HG03175 (cell line): Measurements from ENCODE around the gene TMEM8B.
"Not testable (repeated sequence)": the region's sequence is repeated elsewhere in the genome, so short reads cannot be mapped to it uniquely, and the experiment has no call there.

ENCODE experiments used
- ATAC-seq: cut with Tn5 transposase; IDR thresholded peaks from one replicate; pipeline ENCODE4 v1.9.1; 2021; ENCODE audit warnings: mild to moderate bottlenecking, moderate library complexity; ENCODE audit not compliant: unreplicated experiment

Gene TMEM8B

DNA sequence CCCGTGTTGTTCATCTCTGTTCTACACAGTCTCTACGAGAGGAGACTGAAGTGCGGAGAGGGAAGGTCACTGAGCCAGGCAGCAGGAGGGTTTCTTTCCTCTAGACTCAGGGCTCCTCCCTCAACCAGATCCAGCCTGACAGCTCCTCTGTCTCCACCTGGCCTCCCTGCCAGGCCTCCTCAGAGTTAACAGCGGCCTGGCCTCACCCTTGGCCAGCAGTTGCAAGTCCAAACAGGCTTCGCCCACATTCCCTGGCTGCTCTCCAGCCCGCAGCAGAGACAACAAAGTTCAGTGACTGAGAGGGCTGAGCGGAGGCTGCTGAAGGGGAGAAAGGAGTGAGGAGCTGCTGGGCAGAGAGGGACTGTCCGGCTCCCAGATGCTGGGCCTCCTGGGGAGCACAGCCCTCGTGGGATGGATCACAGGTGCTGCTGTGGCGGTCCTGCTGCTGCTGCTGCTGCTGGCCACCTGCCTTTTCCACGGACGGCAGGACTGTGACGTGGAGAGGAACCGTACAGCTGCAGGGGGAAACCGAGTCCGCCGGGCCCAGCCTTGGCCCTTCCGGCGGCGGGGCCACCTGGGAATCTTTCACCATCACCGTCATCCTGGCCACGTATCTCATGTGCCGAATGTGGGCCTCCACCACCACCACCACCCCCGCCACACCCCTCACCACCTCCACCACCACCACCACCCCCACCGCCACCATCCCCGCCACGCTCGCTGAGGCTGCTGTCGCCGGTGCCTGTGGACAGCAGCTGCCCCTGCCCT, 77.1 kb downstream of the TMEM8B start, which contains the start of gene HRCT1:
TSS of gene HRCT1 (plus strand) at position 291 of the 768 bp plus-strand sequence. CDS start at position 377, 86 bp downstream.
- no peak for ATAC-seq

DNA sequence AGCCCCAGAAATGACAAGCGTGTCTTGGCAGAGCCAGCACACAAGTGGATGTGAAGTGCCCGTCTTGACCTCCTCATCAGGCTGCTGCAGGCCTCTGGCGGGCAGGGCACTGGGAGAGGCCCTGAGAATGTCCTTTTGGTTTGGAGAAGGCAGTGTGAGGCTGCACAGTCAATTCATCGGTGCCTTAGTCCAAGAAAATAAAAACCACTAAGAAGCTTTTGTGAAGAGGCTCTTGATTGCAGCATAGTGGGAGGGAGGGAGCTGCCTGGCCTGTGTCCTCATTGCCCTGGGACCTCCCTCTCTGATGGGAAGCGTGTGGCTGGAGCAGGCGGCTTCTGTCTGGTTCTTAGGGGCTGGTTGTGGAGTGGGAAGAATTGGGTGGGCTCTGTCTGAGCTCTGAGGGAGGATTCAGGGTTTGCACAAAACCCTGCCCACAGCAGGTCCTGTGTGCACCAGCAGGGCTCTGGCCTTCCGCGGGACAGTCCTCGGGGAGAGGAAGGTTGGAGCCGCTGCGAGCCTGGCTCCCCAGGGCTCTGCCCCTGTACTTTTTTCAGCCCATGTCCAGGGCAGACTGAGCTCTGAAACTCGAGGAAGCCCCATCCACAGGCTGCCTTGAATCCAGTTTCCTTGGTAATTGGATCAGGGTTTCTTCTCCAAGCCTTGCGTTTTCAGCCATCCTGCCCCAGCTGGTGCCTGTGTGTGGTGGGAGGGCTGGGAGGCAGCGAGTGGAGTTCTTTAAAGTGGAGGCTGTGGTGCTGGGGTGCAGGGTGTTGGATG, 78.1 kb downstream of the TMEM8B start:
- no peak for ATAC-seq

DNA sequence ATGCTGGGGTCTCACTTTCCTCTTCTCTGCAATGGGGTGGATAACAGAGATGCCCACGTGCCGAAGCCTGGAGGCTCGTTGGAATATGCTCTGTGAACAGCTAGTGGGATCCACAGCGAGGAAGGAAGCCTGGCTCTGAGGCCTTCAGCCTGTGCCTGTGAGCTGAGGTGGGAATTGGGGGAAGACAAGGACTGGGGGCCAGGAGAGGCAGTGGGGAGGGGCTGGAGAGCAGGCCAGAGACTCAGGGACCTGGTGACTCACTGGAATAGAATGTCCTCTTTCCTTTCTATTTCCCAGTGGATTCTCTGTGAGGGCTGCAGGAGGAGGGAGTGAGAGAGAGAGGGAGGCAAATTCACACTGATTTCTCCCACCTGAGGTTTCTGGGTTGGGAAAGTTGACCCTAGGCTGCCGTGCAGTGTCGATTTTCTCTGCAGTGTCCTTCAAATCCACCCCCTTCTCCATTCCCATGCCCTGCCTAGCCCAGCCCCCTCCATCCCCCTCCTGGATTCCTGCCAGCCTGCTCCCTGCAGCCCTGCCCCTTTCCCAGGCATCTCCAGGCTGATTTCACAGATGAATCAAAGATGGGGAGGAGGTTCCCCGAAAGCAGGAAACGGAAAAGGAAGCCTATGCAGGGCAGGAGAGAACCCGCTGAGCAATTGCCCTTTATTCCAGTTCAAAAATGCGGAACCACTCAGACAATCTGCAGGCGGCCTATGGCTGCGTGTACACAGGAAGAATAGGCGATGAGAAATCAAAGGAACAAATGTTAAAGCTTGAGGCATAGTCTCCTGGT, 78.9 kb downstream of the TMEM8B start:
- ATAC-seq, result no peak

- no peak for ATAC-seq
These were observed 79.6 kb downstream of the TMEM8B start for GRCh38 chr9:35908504-35909125.

DNA sequence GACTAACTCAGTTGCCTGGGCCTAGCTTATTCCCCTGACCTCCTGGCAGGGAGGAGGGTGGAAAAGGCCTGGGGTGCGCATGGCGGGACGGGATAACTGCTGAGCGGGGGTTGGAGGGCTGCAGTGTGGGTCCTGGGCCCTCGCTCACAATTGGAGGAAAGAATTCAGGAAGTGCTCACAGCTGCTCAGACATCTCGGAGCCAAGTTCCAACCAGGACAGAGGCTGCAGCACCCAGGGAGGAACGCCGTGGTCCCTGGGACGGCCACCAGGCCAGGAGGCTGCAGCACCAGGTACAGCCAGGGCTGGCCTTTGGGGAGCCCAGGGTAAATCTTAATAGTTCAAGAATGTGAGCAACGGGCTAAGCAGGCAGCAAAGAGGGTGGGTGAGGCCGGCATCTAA, 80.2 kb downstream of the TMEM8B start, which contains the start of gene SPAAR:
TSS of gene SPAAR (plus strand) at position 217 of the 400 bp plus-strand sequence. CDS start 974 bp downstream, outside the sequence.
- ATAC-seq, result no peak

DNA sequence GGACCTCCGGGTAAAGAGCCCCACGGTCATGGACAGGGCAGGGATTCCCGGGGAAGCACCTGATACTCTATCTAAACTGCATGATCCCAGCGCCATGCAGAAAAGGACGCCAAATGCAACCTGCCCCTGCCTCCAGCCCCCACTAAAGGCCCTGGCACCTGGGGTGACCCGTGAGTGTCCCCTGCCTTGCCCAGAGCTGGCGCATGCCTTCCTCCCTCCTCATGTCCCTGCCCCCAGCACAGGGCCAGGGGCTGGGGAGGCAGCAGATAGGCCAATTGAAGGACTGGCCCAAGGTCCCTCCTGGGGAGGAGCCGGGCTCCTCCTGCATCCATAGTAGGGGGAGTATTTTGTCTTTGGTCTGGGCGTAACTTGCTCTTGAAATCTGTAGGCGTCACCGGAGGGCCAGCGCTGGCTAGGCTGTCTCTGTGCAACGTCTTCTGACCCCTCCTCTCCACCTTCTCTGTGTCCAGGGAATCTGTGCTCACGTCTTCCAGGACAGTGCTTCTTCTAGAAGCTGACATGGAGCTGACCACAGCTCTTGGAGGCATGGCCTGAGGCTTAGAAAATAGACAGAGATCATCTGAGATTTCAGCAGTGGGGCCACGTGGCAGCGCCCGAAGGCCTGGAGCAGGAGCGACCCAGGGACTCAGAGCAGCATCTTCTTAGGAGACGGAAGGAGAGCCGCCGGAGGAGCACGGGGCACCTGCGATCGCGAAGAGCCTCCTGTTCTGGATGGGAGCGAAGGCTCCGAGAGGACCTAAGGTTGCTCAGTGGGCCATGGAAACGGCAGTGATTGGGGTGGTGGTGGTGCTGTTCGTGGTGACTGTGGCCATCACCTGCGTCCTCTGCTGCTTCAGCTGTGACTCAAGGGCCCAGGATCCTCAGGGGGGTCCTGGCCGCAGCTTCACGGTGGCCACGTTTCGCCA, 80.9 kb downstream of the TMEM8B start:
- ATAC-seq, result no peak

DNA sequence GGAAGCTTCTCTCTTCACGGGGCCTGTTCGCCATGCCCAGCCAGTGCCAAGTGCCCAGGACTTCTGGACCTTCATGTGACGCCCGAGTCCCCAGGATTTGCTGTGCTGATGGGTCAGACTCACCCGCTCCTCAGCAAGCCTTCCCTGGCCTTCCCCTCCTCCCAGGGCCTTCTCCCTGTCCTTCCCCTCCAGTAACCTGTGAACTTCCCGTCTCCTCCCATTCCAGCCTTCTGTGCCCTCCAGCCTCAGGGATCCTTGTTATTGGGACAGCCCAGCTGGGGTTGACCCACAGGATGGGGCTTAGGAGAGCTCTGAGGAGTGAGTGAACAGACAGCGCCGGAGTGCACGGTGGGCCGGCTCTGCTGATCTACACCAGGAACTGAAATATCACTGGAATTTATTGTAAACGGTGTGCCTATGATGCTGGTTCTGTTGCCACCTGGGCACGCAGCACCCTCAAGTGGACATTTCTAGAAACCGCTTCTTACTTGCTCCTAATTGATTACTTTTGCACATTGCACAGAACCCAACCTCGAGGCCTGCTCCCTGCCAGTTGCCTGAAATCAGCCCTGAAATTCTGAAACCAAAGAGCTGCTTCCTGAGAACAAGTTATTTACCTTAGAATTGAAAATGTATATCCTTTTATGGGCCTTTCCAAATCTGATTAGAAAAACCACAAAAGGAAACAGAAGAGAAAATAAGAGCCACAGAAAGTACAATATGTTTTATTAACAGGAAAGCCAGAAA, 81.8 kb downstream of the TMEM8B start:
- no peak for ATAC-seq

DNA sequence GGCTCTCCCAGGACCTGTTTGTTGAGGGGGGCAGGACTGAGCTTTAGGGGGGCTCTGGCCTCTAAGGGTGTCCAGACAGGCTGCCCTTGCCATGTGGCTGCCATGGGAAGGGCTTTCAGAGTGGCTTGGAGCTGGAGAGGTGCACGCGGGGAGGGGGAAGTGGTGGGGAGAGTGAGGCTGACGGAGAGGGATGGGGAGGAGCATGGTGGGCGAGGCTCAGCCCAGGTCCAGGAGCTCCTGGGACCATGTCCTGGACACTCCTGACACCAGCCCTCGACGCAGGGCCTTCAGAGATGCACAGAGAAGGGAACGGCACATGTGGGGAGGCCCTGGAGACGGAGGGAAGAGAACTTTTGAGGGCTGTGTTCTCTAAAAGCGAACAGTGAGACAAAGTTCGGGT, 82.7 kb downstream of the TMEM8B start:
- ATAC-seq, result no peak

DNA sequence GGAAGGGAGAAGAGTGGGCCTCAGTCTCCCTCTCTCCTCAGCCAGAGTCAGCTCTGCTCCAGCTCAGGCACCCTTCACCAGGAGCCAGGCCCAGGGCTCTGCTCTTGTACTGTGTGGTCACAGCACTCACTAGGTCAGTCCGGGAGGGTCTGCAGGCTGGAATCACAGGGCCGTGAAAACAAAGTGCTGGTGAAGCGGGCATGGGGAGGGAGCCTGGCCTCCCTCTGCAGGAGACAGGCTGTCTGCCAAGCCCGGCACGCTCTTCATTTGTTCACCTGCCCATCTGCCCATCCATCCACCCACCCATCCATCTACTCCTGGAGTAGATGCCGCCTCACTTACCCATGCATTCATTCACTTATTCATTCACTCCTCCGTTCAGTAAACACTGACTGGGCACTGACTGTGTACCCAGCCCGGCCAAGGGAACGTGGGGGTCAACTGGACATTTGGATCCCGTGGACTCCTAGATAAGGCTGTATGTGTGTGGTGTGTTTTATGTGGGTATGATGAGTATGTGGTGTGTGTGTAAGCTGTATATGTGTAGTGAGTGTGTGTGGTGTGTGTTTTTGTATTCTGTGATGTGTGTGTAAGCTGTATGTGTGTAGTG, 83.9 kb downstream of the TMEM8B start:
- ATAC-seq, result no peak

DNA sequence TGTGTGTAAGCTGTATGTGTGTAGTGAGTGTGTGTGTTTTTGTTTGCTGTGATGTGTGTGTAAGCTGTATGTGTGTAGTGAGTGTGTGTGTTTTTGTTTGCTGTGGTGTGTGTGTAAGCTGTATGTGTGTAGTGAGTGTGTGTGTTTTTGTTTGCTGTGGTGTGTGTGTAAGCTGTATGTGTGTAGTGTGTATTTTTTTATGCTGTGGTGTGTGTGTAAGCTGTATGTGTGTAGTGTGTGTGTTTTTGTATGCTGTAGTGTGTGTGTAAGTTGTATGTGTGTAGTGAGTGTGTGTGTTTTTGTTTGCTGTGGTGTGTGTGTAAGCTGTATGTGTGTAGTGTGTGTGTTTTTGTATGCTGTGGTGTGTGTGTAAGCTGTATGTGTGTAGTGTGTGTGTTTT, 84.4 kb downstream of the TMEM8B start:
- ATAC-seq, result not testable (repeated sequence)

GRCh38 chr9:35914301-35914807, 85.3 kb downstream of the TMEM8B start:
- no peak for ATAC-seq
